GM13976 (cell line): ENCODE data around the gene SPCS3.

Experiments
- DNase-seq: peaks from one replicate; pipeline ENCODE4 v3.0.0; 2012; ENCODE audit warnings: low spot score
- in situ Hi-C: fragments of 300-500 bp; cut with MboI; formaldehyde crosslinking; loops from one replicate; pipeline ENCODE4 v1.12.0; 2022; ENCODE audit warnings: low sequenced_read_pairs, mixed read lengths, inconsistent platforms; ENCODE audit not compliant: unreplicated experiment
- TF ChIP-seq, protein P1 (sequence below): IDR thresholded peaks from 2 replicates; pipeline ENCODE4 v1.5.1; 2012; ENCODE audit warnings: borderline replicate concordance, mild to moderate bottlenecking; ENCODE audit not compliant: insufficient read depth; ENCODE audit errors: extremely low read depth, missing control alignments, control extremely low read depth

Gene SPCS3

DNA sequence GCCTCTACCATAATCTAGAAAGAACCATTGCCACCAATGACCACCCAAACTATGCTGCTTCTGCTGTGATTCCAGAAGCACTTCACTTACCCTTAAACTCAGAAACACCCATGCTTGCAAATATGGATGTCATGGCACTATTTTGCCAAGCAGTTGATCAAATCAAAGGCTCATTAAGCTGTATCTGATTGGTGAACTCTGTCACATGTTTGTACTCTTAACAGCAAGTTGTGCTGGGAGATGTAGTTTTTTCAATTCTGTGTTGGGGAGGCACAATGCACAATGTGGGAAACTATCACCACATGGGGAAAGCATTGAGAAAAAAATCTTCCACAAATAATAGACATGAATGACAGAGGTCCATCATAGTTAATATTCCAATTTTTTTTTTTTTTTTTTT lies 19.2 kb upstream of the SPCS3 start:
- DNase-seq, result no peak
- in situ Hi-C loops, result no loop called here
- TF ChIP-seq, protein P1, sequence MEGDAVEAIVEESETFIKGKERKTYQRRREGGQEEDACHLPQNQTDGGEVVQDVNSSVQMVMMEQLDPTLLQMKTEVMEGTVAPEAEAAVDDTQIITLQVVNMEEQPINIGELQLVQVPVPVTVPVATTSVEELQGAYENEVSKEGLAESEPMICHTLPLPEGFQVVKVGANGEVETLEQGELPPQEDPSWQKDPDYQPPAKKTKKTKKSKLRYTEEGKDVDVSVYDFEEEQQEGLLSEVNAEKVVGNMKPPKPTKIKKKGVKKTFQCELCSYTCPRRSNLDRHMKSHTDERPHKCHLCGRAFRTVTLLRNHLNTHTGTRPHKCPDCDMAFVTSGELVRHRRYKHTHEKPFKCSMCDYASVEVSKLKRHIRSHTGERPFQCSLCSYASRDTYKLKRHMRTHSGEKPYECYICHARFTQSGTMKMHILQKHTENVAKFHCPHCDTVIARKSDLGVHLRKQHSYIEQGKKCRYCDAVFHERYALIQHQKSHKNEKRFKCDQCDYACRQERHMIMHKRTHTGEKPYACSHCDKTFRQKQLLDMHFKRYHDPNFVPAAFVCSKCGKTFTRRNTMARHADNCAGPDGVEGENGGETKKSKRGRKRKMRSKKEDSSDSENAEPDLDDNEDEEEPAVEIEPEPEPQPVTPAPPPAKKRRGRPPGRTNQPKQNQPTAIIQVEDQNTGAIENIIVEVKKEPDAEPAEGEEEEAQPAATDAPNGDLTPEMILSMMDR, result no peak

DNA sequence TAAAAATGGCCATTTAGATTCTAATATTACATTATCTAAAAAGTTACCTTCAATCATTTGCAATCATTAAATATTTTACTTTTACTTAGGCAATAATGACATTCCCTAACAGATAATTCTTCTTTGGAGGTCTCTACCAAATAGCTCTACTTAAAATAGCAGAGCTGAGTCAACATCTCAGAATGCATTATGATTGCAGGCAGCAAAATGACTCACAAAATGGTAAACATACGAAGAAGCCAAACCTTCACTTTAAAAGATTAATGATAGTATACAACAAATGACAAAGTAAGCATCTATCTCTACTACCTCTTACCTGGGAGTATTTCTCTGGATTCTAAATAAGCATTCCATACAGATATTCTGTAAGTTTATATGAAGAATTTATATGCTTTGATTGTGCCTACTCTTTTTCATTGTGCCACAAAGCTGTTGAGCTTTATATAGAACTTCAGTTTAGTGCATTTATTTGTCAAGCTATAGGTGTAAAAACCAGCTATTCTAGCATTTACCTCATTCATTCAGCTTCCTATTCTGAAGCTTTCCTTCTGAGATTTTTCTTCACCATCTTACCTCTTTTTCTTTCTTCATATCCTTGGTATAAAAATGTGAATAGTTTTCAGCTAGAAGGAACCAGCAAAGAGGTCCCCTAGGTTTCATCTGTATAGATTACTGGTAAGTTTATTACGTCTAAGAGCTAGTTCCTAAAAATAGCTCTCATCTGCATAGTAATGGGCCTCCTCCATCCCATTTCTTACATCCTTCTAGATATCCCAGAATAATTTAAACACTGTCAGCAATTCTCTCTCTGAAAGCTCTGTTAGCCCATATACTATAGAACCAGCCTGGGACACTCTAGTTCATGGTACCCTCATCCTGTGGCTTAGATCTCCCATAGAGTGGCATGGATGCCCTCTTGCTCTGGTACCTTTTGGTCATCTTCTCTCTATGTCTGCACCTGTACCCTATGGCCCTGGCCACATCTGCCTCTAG lies 17.2 kb upstream of the SPCS3 start:
- in situ Hi-C loops, result no loop called here
- DNase-seq, result no peak
- TF ChIP-seq, protein P1, result no peak

DNA sequence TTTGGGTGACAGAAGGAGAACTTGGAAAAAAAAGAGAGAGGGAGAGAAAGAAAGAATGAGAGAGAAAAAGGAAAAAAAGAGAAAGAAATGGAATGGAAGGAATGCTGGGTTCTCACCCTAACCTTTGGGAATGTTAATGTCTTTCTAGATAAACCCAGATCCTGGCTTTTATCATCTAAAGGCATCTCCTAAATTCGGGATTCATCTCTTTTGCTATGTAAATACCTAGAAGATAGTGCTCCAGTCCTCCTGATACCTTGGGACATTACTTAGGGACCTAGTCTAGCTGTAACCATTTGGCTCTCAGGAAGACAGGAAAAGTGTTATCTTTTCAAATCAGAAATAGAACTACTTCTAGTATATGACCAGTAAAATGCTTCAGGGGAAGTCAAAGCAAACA lies 15.8 kb upstream of the SPCS3 start:
- in situ Hi-C loops, result no loop called here
- DNase-seq, result no peak
- TF ChIP-seq, protein P1, result no peak

DNA sequence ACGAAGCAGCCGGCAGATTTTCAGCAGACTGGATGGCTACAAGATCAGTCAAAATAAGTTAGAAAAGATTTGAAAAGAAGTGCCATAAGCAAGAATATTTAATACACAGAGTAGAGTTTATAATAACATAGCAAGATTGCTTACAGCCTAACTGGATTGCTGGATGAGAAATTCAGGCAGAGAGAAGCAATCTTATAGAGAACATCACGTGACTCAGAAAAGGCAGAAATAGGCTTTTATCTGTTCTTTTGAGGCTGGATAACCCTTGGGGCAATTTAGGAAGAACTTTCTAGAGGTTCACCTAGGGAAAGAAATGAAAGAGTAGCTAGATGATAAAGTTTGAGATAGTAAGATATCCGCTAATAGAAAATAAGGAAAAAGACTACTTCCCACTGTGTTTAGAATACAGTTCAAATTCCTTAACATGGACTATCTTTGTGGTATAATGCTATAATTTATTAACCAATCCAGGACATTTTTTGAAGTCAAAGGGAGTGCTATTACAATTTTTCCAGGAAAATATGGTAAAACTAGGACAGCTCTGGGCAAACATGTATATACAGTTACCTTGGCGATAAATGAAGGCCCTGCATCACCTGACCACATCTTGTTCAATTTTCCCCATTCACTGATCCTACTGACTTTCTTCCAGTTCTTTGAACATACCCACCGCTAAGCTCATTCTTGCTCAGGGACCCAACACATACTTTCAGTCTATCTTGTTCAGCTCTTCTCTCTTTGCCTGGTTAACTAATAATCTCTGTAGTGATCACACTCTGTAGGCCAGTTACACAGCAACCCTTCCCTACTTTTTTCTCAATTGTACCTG lies 12.7 kb upstream of the SPCS3 start:
- in situ Hi-C loops, result no loop called here
- DNase-seq, result no peak
- TF ChIP-seq, protein P1, result no peak

DNA sequence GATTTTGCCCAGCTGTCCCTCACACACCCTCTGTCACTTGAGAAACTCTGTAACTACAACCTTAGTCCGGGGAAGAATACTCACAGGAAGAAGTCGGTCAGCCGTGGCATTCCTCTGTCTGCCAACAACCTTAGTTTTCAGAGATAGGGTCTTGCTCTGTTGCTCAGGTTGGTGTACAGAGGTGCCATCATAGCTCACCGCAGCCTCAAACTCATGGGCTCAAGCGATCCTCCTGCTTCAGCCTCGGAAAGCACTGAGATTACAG lies 12.2 kb upstream of the SPCS3 start:
- TF ChIP-seq, protein P1, result no peak
- DNase-seq, result no peak
- in situ Hi-C loops, result no loop called here

DNA sequence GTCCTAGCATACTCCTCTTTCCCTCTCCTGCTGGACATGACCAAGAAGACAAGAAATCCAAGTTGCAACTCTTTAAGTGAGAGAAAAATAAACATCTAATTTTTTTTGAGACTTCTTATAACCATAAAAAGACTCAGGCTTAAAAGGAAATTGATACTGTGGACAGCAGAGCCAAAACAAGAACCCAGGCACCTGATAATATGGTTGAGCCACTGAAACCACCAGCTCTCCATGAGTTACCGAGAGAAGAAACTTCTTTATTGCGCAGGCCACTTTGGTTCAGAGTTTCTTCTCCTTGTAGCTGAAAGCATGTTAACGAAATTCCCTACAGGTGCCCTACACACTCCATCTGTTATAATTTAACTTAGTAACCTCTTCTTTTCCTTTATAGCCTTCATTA lies 11.3 kb upstream of the SPCS3 start:
- DNase-seq, result no peak
- in situ Hi-C loops, result no loop called here
- TF ChIP-seq, protein P1, result no peak
